Lower lobe of right lung (tissue), 2 donors: ENCODE data around the gene CTDSP2. TPM values are rescaled to one million over a fixed set of nuclear protein-coding genes. Genes with fewer than 3 reads are reported as not detected.

Source experiments
- ATAC-seq, 2 donors: fragments of 200-7000 bp; cut with Tn5 transposase; one replicate each; pipeline ENCODE4 v1.9.1; 2020 to 2022; ENCODE audit warnings: mild to moderate bottlenecking in 2 of 2, moderate library complexity in 2 of 2
- DNase-seq: peaks from one replicate; pipeline ENCODE4 v3.0.0-alpha.2; 2020
- H3K27ac ChIP-seq: fragments of 200-600 bp; one replicate; pipeline ENCODE4 v1.8.0; 2022
- H3K27me3 ChIP-seq: fragments of 200-600 bp; one replicate; pipeline ENCODE4 v1.8.0; 2022; ENCODE audit warnings: low read depth
- H3K36me3 ChIP-seq: fragments of 200-600 bp; one replicate; pipeline ENCODE4 v1.8.0; 2022; ENCODE audit warnings: mild to moderate bottlenecking
- H3K4me1 ChIP-seq: fragments of 200-600 bp; one replicate; pipeline ENCODE4 v1.8.0; 2022
- H3K4me3 ChIP-seq: fragments of 200-600 bp; one replicate; pipeline ENCODE4 v1.8.0; 2022; ENCODE audit warnings: mild to moderate bottlenecking
- H3K9me3 ChIP-seq: fragments of 200-600 bp; one replicate; pipeline ENCODE4 v1.8.0; 2022
- CTCF ChIP-seq: fragments of 200-600 bp; IDR thresholded peaks from one replicate; pipeline ENCODE4 v1.8.0; 2022; ENCODE audit warnings: antibody characterized with exemption, mild to moderate bottlenecking
- intact Hi-C: fragments of 100-400 bp; cut with DNase I; formaldehyde crosslinking; loops from one replicate; pipeline ENCODE4 v1.11.0; 2022
- total RNA-seq: library from RNA; stranded (reverse); fragmentation: NEBNext Ultra II Directional; extraction: Animal tissue kit (Norgen Biotek cat#: 25700); gene quantifications from one replicate; pipeline ENCODE4 v1.2.1, GENCODE V29; 2021
- donor health status: DM: no; HTN: yes; CAD: no; lungs with severe emphysema.

The CTDSP2 gene
- total RNA-seq, 1 donor from 2014 or later, result 220 TPM

GRCh38 chr12:57826966-57827365 lies 19.6 kb downstream of the CTDSP2 start:
- Histone ChIP-seq H3K27me3 (no peaks in the 10 kb centered on the region), H3K4me1 (peaks cover 64% of the 10 kb centered on the region), H3K4me3 (no peak overlapping the region), H3K9me3 (no peaks in the 10 kb centered on the region), H3K27ac (peak overlapping the region; percentile 20), H3K36me3 (peaks cover 87% of the 10 kb centered on the region)
- TF ChIP-seq CTCF, result no peak
- DNase-seq (no peak), ATAC-seq (no peak)
- intact Hi-C loops, result no loop called here

- Histone ChIP-seq H3K4me1 (peaks cover 62% of the 10 kb centered on the region), H3K4me3 (no peak overlapping the region), H3K27ac (peak overlapping the region; percentile 20), H3K27me3 (no peaks in the 10 kb centered on the region), H3K36me3 (peaks cover 89% of the 10 kb centered on the region), H3K9me3 (no peaks in the 10 kb centered on the region)
- no peak for DNase-seq
- TF ChIP-seq CTCF, result no peak
- intact Hi-C loops, result no loop called here
- ATAC-seq, result no peak
These were observed 20.1 kb downstream of the CTDSP2 start for GRCh38 chr12:57826400-57826799.

- Histone ChIP-seq H3K27ac (peak overlapping the region; percentile 20), H3K27me3 (no peaks in the 10 kb centered on the region), H3K36me3 (peaks cover 97% of the 10 kb centered on the region), H3K9me3 (no peaks in the 10 kb centered on the region), H3K4me1 (peaks cover 54% of the 10 kb centered on the region), H3K4me3 (no peak overlapping the region)
- intact Hi-C loops, result no loop called here
- TF ChIP-seq CTCF, result no peak
- peak; percentile 14 for DNase-seq
- ATAC-seq, result no peak
These were observed 21.1 kb downstream of the CTDSP2 start for GRCh38 chr12:57825451-57825850.

- Histone ChIP-seq H3K36me3 (peaks cover 100% of the 10 kb centered on the region), H3K4me1 (peaks cover 41% of the 10 kb centered on the region), H3K4me3 (no peak overlapping the region), H3K27ac (peak overlapping the region; percentile 63), H3K9me3 (no peaks in the 10 kb centered on the region), H3K27me3 (no peaks in the 10 kb centered on the region)
- no peak for ATAC-seq
- intact Hi-C loops, result no loop called here
- DNase-seq, result no peak
- no peak for TF ChIP-seq CTCF
These were observed 22.5 kb downstream of the CTDSP2 start for GRCh38 chr12:57823908-57824640.

GRCh38 chr12:57823131-57823907 lies 23.2 kb downstream of the CTDSP2 start:
- peaks cover 99% of the 10 kb centered on the region for H3K36me3 ChIP-seq
- peaks cover 36% of the 10 kb centered on the region for H3K4me1 ChIP-seq
- DNase-seq (no peak), ATAC-seq (no peak)
- no peak for TF ChIP-seq CTCF
- no peaks in the 10 kb centered on the region for H3K27me3 ChIP-seq
- no peak overlapping the region for H3K4me3 ChIP-seq
- intact Hi-C loops, result no loop called here
- H3K27ac ChIP-seq, result peak overlapping the region; percentile 63
- H3K9me3 ChIP-seq, result no peaks in the 10 kb centered on the region
